Measurements from ENCODE around the gene DUSP5. TPM values are rescaled to one million over a fixed set of nuclear protein-coding genes. Genes with fewer than 3 reads are reported as not detected.

DUSP5 gene
- total RNA-seq: 10 to 100 TPM; 12.4 to 61.7 (median 17.6) TPM
- 10 to 100 TPM; 11.7 to 33.7 (median 17.2) TPM for polyA plus RNA-seq
- long read RNA-seq, donor 1, transcript DUSP5-201 (4 exons, 2,557 nt): major isoform, 38 of 38 reads
- long read RNA-seq, donor 1, partial matches to known transcripts: 0 of 38 reads
- long read RNA-seq, donor 1, other reads (novel, unspliced or antisense): 0 of 38 reads
- long read RNA-seq, donor 2, transcript DUSP5-201 (4 exons, 2,557 nt): major isoform, 29 of 29 reads
- long read RNA-seq, donor 2, partial matches to known transcripts: 0 of 29 reads
- long read RNA-seq, donor 2, other reads (novel, unspliced or antisense): 0 of 29 reads
- long read RNA-seq, donor 3, transcript DUSP5-201 (4 exons, 2,557 nt): major isoform, 22 of 31 reads
- long read RNA-seq, donor 3, partial matches to known transcripts: 9 of 31 reads
- long read RNA-seq, donor 3, other reads (novel, unspliced or antisense): 0 of 31 reads
- long read RNA-seq, donor 4: 0 reads
- long read RNA-seq, donor 5, transcript DUSP5-201 (4 exons, 2,557 nt): major isoform, 44 of 51 reads
- long read RNA-seq, donor 5, partial matches to known transcripts: 4 of 51 reads
- long read RNA-seq, donor 5, other reads (novel, unspliced or antisense): 3 of 51 reads
- long read RNA-seq, donor 6: 0 reads
- long read RNA-seq, donor 7, transcript DUSP5-201 (4 exons, 2,557 nt): major isoform, 19 of 19 reads
- long read RNA-seq, donor 7, partial matches to known transcripts: 0 of 19 reads
- long read RNA-seq, donor 7, other reads (novel, unspliced or antisense): 0 of 19 reads
- long read RNA-seq, donor 8, transcript DUSP5-201 (4 exons, 2,557 nt): major isoform, 70 of 76 reads
- long read RNA-seq, donor 8, partial matches to known transcripts: 6 of 76 reads
- long read RNA-seq, donor 8, other reads (novel, unspliced or antisense): 0 of 76 reads
- long read RNA-seq, donor 9, transcript DUSP5-201 (4 exons, 2,557 nt): major isoform, 12 of 12 reads
- long read RNA-seq, donor 9, partial matches to known transcripts: 0 of 12 reads
- long read RNA-seq, donor 9, other reads (novel, unspliced or antisense): 0 of 12 reads
- long read RNA-seq, donor 10, transcript DUSP5-201 (4 exons, 2,557 nt): major isoform, 7 of 27 reads
- long read RNA-seq, donor 10, partial matches to known transcripts: 20 of 27 reads
- long read RNA-seq, donor 10, other reads (novel, unspliced or antisense): 0 of 27 reads

- intact Hi-C loops (cut with DNase I): loop anchor here in 1 of 2 donors (10.0 kb wide), 1 partner anchor 143 kb away; no protein-coding TSS in a partner anchor
- Histone ChIP-seq H3K27me3 (no peaks in the 10 kb centered on the region), H3K27ac (peak within 1 kb of the TSS; percentile 87 to 98 (median 95)), H3K9me3 (replicated peaks in 1 of 3) (no peaks in the 10 kb centered on the region), H3K4me3 (peak within 1 kb of the TSS; percentile 22 to 90 (median 46)), H3K36me3 (replicated peaks in 1 of 2) (no peaks in the 10 kb centered on the region), H3K4me1 (replicated peaks in 1 of 2) (peaks cover 21 to 56% of the 10 kb centered on the region in 2 donors)
- DNase-seq: peak; percentile 92 to 97 (median 96)
- WGBS, 4 donors: 0 to 2% (median 1%) methylated on average over 4 to 98 of the region's 98 CpGs
- peak; percentile 93 to 98 for TF ChIP-seq POLR2A (IDR thresholded peaks at IDR 0.05)
- TF ChIP-seq CTCF (IDR thresholded peaks at IDR 0.05): no peak
Observed at GRCh38 chr10:110497438-110498086, at the start of gene DUSP5. Gene DUSP5, plus strand, starts transcription at chr10:110497907. Its CDS starts 215 bp downstream, at chr10:110498122.

GRCh38 chr10:110448682-110449418, 48.9 kb upstream of the DUSP5 start:
- H3K4me1 ChIP-seq (replicated peaks in 1 of 2): peaks cover 0 to 4% of the 10 kb centered on the region in 2 donors
- peak in 1 of 7 donors; percentile 15 for DNase-seq
- H3K27ac ChIP-seq: no peak overlapping the region
- 81 to 91% (median 85%) methylated on average over 3 of the region's 3 CpGs for WGBS, 4 donors
- TF ChIP-seq POLR2A (IDR thresholded peaks at IDR 0.05) (no peak), CTCF (IDR thresholded peaks at IDR 0.05) (no peak)
- no peaks in the 10 kb centered on the region for H3K36me3 ChIP-seq (replicated peaks in 1 of 2)
- no peak overlapping the region for H3K4me3 ChIP-seq
- intact Hi-C loops (cut with DNase I): no loop called here
- H3K27me3 ChIP-seq: no peaks in the 10 kb centered on the region
- no peaks in the 10 kb centered on the region for H3K9me3 ChIP-seq (replicated peaks in 1 of 3)

- TF ChIP-seq CTCF (IDR thresholded peaks at IDR 0.05) (no peak), POLR2A (IDR thresholded peaks at IDR 0.05) (no peak)
- Histone ChIP-seq H3K4me1 (replicated peaks in 1 of 2) (no peaks in the 10 kb centered on the region), H3K36me3 (replicated peaks in 1 of 2) (no peaks in the 10 kb centered on the region), H3K4me3 (no peak overlapping the region), H3K27me3 (no peaks in the 10 kb centered on the region), H3K27ac (no peak overlapping the region), H3K9me3 (replicated peaks in 1 of 3) (no peaks in the 10 kb centered on the region)
- DNase-seq: peak in 2 of 7 donors; percentile 10 to 29
- WGBS, 4 donors: 43 to 79% (median 56%) methylated on average over 3 of the region's 3 CpGs
- intact Hi-C loops (cut with DNase I): no loop called here
Observed at GRCh38 chr10:110455446-110455845, 42.3 kb upstream of the DUSP5 start.
